Colonic mucosa (tissue), 4 donors: Measurements from ENCODE around the gene SLC29A3. TPM values are rescaled to one million over a fixed set of nuclear protein-coding genes. Genes with fewer than 3 reads are reported as not detected.
A peak's percentile ranks its signal among the peaks of the same experiment; 100 is the strongest.

Source experiments
- DNase-seq: peaks from one replicate; pipeline ENCODE4 v3.0.0-alpha.2; 2020
- H3K27ac ChIP-seq: fragments of 200-600 bp; one replicate; pipeline ENCODE4 v1.8.0; 2021
- H3K27me3 ChIP-seq: fragments of 200-600 bp; one replicate; pipeline ENCODE4 v1.8.0; 2021
- H3K36me3 ChIP-seq: fragments of 200-600 bp; one replicate; pipeline ENCODE4 v1.8.0; 2021
- H3K4me1 ChIP-seq: fragments of 200-600 bp; one replicate; pipeline ENCODE4 v1.8.0; 2021; ENCODE audit warnings: mild to moderate bottlenecking
- H3K4me3 ChIP-seq: fragments of 200-600 bp; one replicate; pipeline ENCODE4 v1.8.0; 2021
- H3K9ac ChIP-seq, 2 donors: one replicate each; pipeline ENCODE4 v1.7.0; 2013; ENCODE audit warnings: control low read depth in 2 of 2, low read depth in 2 of 2, low read length in 2 of 2
- H3K9me3 ChIP-seq: fragments of 200-600 bp; one replicate; pipeline ENCODE4 v1.8.0; 2021
- intact Hi-C: fragments of 100-400 bp; cut with DNase I; formaldehyde crosslinking; loops from one replicate; pipeline ENCODE4 v1.14.1; 2022
- total RNA-seq, 2 donors: library from RNA; stranded (reverse); fragmentation: NEBNext Ultra II Directional in 1 of 2; extraction: Animal tissue kit (Norgen Biotek cat#: 25700) in 1 of 2; gene quantifications; one replicate each; pipeline ENCODE4 v1.2.1, GENCODE V29; 2021
- TF ChIP-seq, protein P1 (sequence below): fragments of 200-600 bp; IDR thresholded peaks from one replicate; pipeline ENCODE4 v1.8.0; 2022; ENCODE audit warnings: antibody characterized with exemption, mild to moderate bottlenecking
- donor health status: healthy.
- donor health status: DM: no; HTN: no; CAD: no.
- donor health status: DM: no; HTN: no; CAD: no.

Gene SLC29A3
- 1 to 10 TPM; 3.8 to 6.5 TPM for total RNA-seq

DNA sequence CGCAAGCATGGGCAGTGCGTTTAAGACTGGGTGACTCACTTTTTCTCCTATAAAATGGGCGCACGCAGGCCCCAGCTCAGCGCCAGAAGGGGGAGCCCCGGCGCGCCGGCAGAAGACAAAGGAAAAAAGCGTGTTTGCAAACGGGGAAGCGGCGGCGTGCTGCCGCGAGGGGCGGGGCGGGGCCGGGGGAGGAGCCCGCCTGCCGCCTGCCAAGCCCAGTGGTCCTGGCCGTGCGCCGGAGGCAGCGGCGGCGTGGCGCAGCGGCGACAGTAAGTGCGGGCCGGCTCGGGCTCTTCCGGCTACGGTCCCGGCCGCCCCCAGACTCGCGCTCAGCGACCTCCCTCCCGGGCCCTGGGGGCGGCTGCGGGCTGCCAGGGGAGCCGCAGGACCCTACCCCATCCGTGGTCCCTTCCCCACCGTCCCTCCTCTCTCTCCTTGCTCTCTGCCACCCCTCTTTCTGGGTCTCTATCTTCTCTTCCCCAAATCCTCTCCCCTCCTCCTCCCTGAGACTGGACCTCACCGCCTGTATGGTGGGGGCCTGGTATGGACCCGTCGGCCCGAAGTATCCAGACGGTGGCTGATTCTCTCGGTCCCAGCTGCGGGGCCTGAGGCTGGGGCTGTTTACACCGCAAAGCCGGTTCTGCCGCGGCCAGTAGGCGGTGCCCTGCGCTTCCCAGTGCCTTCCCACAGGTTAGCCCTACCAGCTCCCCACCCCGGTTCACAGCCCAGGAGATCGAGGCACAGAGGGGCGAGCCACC lies at the start of gene SLC29A3:
Gene SLC29A3 (plus strand): TSS at position 218 of the 758 bp plus-strand sequence. CDS start 51 bp downstream, at position 269.
- H3K27ac ChIP-seq = peak within 1 kb of the TSS; percentile 41
- DNase-seq = peak; percentile 87
- H3K27me3 ChIP-seq = no peaks in the 10 kb centered on the region
- peaks cover 6% of the 10 kb centered on the region for H3K4me1 ChIP-seq
- H3K36me3 ChIP-seq = no peaks in the 10 kb centered on the region
- peak within 1 kb of the TSS; percentile 67 for H3K4me3 ChIP-seq
- H3K9me3 ChIP-seq = no peaks in the 10 kb centered on the region
- intact Hi-C loops = loop anchor here (5.0 kb wide), 1 partner anchor 58 kb away; no protein-coding TSS in a partner anchor
- peak within 1 kb of the TSS; percentile 67 to 86 for H3K9ac ChIP-seq
- TF ChIP-seq, protein P1, sequence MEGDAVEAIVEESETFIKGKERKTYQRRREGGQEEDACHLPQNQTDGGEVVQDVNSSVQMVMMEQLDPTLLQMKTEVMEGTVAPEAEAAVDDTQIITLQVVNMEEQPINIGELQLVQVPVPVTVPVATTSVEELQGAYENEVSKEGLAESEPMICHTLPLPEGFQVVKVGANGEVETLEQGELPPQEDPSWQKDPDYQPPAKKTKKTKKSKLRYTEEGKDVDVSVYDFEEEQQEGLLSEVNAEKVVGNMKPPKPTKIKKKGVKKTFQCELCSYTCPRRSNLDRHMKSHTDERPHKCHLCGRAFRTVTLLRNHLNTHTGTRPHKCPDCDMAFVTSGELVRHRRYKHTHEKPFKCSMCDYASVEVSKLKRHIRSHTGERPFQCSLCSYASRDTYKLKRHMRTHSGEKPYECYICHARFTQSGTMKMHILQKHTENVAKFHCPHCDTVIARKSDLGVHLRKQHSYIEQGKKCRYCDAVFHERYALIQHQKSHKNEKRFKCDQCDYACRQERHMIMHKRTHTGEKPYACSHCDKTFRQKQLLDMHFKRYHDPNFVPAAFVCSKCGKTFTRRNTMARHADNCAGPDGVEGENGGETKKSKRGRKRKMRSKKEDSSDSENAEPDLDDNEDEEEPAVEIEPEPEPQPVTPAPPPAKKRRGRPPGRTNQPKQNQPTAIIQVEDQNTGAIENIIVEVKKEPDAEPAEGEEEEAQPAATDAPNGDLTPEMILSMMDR = peak; percentile 54

DNA sequence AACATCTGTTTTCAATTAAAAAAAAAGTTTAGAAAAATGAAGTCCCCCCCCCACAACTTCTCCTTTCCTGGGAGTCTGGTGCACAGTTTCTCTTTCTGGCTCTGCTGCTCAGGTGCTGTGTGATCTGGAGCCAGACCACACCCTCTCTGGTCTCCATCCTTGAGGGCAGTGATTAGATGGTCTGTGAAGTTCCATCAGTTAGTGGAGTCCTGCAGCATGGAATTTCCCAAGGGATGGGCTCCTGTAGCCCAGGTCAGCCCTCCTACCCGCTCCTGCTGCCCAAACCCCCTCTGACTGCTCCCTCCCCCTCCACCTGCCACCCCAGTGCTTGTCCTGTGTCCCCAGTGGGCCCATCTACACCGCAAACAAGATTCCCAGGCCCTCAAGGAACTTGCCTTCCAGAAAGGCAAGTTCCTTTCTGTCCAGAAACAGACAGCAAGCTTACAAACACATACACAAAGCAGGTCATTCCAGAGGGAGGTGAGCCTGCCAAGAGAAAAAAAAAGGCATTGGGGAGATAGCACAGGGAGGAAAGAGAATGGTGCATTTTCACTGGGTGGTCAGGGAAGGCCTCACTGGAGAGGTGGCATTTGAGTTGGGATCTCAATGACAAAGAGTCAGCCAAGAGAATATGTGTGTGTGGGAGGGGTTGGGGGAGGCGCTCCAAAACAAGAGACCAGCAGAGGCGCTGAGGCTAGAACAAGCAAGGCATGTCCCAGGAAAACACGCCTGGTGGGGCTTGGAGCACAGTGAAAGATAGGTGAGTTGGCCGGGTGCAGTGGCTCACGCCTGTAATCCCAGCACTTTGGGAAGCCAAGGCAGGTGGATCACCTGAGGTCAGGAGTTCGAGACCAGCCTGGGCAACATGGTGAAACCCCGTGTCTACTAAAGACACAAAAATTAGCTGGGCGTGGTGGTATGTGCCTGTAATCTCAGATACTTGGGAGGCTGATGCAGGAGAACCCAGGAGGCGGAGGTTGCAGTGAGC lies 49.5 kb upstream of the SLC29A3 start:
- Histone ChIP-seq H3K4me1 (no peaks in the 10 kb centered on the region), H3K9me3 (no peaks in the 10 kb centered on the region), H3K36me3 (no peaks in the 10 kb centered on the region), H3K4me3 (no peak overlapping the region), H3K27ac (no peak overlapping the region), H3K27me3 (no peaks in the 10 kb centered on the region), H3K9ac (no peak overlapping the region)
- intact Hi-C loops = loop anchor here (5.0 kb wide), 1 partner anchor 52 kb away; no protein-coding TSS in a partner anchor
- no peak for DNase-seq
- TF ChIP-seq, protein P1 = no peak

DNA sequence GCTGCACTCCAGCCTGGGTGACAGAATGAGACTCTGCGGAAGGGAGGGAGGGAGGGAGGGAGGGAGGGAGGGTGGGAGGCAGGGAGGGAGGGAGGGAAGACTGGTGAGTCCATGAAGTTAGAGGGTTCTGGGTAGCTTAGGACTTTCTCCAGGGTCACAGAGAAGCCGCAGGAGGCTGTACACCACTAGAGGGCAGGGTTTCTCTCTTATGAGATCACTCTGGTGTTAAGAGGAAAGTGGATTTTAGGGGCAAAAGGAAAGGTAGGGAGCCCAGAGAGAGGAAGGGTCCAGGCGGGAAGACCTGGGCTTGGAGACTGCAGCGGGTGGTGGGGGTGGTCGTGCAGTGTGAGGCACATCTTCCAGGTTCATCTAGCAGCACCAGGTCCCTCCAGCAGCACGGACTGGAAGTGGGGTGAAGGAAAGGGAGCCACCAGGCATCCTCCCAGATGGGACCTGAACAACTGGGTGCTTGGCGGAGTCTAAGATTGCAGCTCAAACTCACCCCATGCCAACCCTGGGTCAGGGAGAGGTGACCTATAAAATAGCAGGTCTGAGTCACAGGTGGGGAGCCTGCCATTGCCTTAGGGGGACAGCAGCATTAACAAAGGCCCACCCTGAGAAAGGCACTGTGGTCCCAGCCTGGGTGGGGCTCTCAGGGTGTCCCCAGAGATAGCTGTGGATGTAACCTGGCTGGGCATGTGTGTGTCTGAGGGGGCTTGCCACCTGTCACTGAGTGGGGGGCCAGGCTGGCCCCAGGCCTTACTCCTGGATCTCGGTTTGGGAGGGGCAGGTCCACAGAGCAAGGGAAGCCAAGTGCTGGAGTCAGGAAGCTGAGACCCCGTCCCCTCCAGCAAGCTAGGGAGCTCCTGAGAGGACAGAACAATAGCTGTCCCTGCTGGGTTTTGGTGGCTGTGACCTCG lies 48.5 kb upstream of the SLC29A3 start:
- H3K27ac ChIP-seq = no peak overlapping the region

DNA sequence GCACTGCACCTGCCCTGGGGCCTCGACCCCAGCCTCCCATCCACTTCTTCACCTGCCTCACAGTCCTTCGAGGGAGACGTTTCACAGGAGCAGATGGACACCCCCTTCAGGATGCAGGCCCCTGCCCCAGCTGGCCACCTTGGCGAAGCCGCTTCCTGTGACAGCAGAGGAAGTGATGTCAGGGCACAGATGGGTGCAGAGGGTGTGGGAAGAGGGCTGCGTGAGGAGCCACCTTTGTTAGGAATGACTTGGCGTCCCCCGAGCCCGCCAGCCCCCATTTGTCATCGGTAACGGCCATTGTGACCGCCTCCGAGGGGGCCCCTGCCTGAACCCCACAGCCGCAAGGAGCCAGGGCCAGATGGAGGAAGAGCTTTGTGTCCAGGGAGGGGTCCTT lies 47.4 kb upstream of the SLC29A3 start:
- Histone ChIP-seq H3K4me3 (no peak overlapping the region), H3K9ac (no peak overlapping the region), H3K27ac (no peak overlapping the region), H3K9me3 (no peaks in the 10 kb centered on the region), H3K36me3 (no peaks in the 10 kb centered on the region), H3K4me1 (no peaks in the 10 kb centered on the region), H3K27me3 (no peaks in the 10 kb centered on the region)
- TF ChIP-seq, protein P1 = no peak
- intact Hi-C loops = no loop called here
- DNase-seq = no peak

More for the DNA sequence above, 48.5 kb upstream of the SLC29A3 start:
- no peak overlapping the region for H3K4me3 ChIP-seq
- TF ChIP-seq, protein P1 = peak; percentile 30
- no peak overlapping the region for H3K9ac ChIP-seq
- no peaks in the 10 kb centered on the region for H3K36me3 ChIP-seq
- no peaks in the 10 kb centered on the region for H3K27me3 ChIP-seq
- DNase-seq = peak; percentile 70
- H3K4me1 ChIP-seq = no peaks in the 10 kb centered on the region
- H3K9me3 ChIP-seq = no peaks in the 10 kb centered on the region
- intact Hi-C loops = no loop called here
